ENCODE measurements around the gene CDX1.

CDX1 gene

GRCh38 chr5:150141544-150142184 is 24.9 kb upstream of the CDX1 start:
- TF ChIP-seq, protein P1, sequence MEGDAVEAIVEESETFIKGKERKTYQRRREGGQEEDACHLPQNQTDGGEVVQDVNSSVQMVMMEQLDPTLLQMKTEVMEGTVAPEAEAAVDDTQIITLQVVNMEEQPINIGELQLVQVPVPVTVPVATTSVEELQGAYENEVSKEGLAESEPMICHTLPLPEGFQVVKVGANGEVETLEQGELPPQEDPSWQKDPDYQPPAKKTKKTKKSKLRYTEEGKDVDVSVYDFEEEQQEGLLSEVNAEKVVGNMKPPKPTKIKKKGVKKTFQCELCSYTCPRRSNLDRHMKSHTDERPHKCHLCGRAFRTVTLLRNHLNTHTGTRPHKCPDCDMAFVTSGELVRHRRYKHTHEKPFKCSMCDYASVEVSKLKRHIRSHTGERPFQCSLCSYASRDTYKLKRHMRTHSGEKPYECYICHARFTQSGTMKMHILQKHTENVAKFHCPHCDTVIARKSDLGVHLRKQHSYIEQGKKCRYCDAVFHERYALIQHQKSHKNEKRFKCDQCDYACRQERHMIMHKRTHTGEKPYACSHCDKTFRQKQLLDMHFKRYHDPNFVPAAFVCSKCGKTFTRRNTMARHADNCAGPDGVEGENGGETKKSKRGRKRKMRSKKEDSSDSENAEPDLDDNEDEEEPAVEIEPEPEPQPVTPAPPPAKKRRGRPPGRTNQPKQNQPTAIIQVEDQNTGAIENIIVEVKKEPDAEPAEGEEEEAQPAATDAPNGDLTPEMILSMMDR (IDR thresholded peaks at IDR 0.05; ENCODE audit: insufficient read depth, low read depth, low read length, missing control alignments): no peak
- no peak overlapping the region for H3K4me3 ChIP-seq (ENCODE audit: low read depth, low read length)
- DNase-seq (ENCODE audit: low read depth): no peak

DNA sequence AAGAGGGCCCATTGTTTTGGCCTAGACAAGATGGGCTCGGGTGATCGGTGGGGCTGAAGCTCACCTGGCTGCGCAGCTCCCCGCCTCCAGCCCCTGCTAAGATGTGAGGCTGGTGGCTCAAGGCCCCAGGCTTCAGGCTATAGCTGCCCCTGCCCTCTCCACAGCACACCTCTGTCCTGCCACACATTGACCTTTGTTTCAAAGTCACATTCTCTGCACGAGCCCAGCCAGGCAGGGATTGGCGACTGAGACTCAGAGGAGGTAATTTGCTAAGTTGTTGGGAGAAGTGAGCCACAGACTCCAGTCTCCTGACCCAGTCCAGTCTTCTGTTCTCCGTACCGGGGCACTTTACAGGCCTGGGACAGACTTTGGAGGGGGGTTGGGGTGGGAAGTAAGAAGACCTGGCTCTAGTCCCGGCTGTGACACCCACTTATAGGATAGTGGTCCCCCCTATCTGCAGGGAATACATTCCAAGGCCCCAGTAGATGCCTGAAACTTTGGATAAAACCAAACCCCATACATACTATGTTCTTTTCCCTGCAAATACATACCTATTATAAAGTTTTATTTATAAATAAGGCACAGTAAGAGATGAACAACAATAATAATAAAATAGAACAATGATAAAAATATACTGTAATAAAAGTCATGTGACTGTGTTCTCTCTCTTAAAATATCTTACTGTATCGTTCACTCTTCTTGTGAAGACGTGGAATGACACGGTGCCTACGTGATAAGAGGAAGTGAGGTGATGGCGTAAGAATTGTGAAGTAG is 24.2 kb upstream of the CDX1 start:
- DNase-seq (ENCODE audit: low read depth): no peak
- TF ChIP-seq, protein P1 (IDR thresholded peaks at IDR 0.05; ENCODE audit: insufficient read depth, low read depth, low read length, missing control alignments): no peak
- no peak overlapping the region for H3K4me3 ChIP-seq (ENCODE audit: low read depth, low read length)

- H3K4me3 ChIP-seq (ENCODE audit: low read depth, low read length): no peak overlapping the region
- TF ChIP-seq, protein P1 (IDR thresholded peaks at IDR 0.05; ENCODE audit: insufficient read depth, low read depth, low read length, missing control alignments): no peak
- DNase-seq (ENCODE audit: low read depth): no peak
These were observed 23.6 kb upstream of the CDX1 start for GRCh38 chr5:150142959-150143349.

DNA sequence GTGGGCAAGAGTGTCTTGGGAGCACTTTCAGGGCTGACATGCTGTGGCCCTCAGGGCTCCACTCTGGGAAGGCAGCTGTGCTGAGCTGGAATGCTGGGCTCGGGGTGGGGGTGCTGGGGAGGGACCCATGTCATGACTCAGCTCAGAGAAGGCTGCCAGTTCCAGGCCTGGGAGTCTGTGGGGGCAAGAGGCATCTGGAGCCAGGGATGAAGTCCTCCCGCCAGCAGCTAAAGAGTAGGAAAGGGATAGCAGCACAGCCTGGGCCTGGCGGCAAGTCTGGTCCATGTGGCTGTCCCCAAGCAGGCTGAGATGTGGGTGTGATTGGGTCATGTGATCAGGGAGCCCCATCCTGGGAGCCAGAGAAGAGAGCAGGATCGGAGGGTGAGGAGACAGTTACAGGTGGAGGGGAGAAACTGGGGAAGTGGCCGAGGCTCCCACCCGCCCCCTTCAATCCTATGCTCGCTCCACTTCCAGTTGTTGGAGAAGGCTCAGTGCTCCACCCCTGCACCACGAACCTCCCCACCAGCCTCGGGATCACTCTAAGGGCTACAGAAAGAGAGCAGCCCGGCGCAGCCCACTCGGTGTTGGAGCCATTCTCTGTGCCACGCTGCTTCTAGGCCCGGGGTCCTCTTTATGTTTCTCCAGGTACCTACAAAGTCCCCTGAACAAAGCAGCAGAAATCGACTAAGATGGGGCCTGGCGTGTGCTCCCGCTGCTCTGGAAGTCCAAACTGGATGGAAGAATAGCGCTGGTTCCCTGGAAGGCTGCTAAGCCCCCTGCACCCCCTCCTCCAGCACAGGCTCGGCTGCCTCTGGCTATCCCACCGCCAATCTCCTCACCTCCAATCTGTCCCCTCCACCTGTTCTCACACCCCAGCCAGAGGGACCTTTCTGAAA is 23.0 kb upstream of the CDX1 start:
- TF ChIP-seq, protein P1 (IDR thresholded peaks at IDR 0.05; ENCODE audit: insufficient read depth, low read depth, low read length, missing control alignments): no peak
- no peak overlapping the region for H3K4me3 ChIP-seq (ENCODE audit: low read depth, low read length)
- DNase-seq (ENCODE audit: low read depth): no peak

- DNase-seq (ENCODE audit: low read depth): no peak
- TF ChIP-seq, protein P1 (IDR thresholded peaks at IDR 0.05; ENCODE audit: insufficient read depth, low read depth, low read length, missing control alignments): no peak
- H3K4me3 ChIP-seq (ENCODE audit: low read depth, low read length): no peak overlapping the region
These were observed 22.3 kb upstream of the CDX1 start for GRCh38 chr5:150144246-150144801.

- no peak overlapping the region for H3K4me3 ChIP-seq (ENCODE audit: low read depth, low read length)
- TF ChIP-seq, protein P1 (IDR thresholded peaks at IDR 0.05; ENCODE audit: insufficient read depth, low read depth, low read length, missing control alignments): no peak
- DNase-seq (ENCODE audit: low read depth): no peak
These were observed 21.7 kb upstream of the CDX1 start for GRCh38 chr5:150144879-150145278.

All from GM12865 (cell line).